Type B pancreatic cell (in vitro differentiated cells): ENCODE results near the gene BBS7. TPM values are rescaled to one million over a fixed set of nuclear protein-coding genes. Genes with fewer than 3 reads are reported as not detected.

Source experiments
- DNase-seq: peaks from one replicate; pipeline ENCODE4 v3.0.0; 2021; ENCODE audit warnings: mixed read lengths; ENCODE audit not compliant: unreplicated experiment; ENCODE audit errors: extremely low spot score
- H3K27ac Mint-ChIP-seq: 2 replicates; pipeline ENCODE4 v1.8.0; 2021; ENCODE audit warnings: mild to moderate bottlenecking, mixed read lengths
- H3K27me3 Mint-ChIP-seq: 2 replicates; pipeline ENCODE4 v1.8.0; 2021; ENCODE audit warnings: mixed read lengths
- H3K36me3 Mint-ChIP-seq: 2 replicates; pipeline ENCODE4 v1.8.0; 2021; ENCODE audit warnings: mixed read lengths
- H3K4me1 Mint-ChIP-seq: one replicate; pipeline ENCODE4 v1.8.0; 2021; ENCODE audit warnings: mixed read lengths; ENCODE audit not compliant: unreplicated experiment
- H3K4me3 Mint-ChIP-seq: 2 replicates; pipeline ENCODE4 v1.8.0; 2021; ENCODE audit warnings: mild to moderate bottlenecking, mixed read lengths
- H3K9me3 Mint-ChIP-seq: 2 replicates; pipeline ENCODE4 v1.8.0; 2021; ENCODE audit warnings: mixed read lengths
- total RNA-seq: library from RNA; stranded (reverse); gene quantifications from 2 replicates; pipeline ENCODE4 v1.2.1, GENCODE V29; 2021; ENCODE audit warnings: low replicate concordance
- TF ChIP-seq, protein P1 (sequence below): fragments of 200-600 bp; sonication (generic); conservative IDR thresholded peaks from 2 replicates; pipeline ENCODE4 v1.5.0; 2021; ENCODE audit warnings: antibody characterized with exemption, mild to moderate bottlenecking

BBS7 gene
- total RNA-seq, 1 donor from 2014 or later = 26.0 TPM

DNA sequence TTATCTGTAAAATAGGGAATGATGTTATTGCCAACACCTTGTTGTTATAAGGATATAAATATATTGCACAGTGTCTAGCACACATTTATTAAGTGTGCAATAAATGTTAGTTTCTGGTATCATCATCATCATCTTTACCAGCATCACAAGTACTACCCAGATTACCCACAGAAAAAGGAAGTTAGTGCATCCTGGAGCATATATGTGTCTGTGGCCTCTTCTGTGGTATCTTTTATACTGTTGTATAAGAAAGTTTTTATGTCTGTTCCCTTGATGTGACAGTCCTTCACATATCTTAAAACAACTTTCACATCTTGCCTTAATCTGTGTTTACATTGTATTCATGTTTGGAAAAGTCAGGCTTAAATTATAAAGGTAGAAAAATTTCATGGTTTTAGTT, 59.2 kb downstream of the BBS7 start:
- DNase-seq = no peak
- H3K27me3 Mint-ChIP-seq = no peaks in the 10 kb centered on the region
- H3K9me3 Mint-ChIP-seq = no peaks in the 10 kb centered on the region
- no peaks in the 10 kb centered on the region for H3K4me1 Mint-ChIP-seq
- no peak overlapping the region for H3K4me3 Mint-ChIP-seq
- no peak overlapping the region for H3K27ac Mint-ChIP-seq
- TF ChIP-seq, protein P1, sequence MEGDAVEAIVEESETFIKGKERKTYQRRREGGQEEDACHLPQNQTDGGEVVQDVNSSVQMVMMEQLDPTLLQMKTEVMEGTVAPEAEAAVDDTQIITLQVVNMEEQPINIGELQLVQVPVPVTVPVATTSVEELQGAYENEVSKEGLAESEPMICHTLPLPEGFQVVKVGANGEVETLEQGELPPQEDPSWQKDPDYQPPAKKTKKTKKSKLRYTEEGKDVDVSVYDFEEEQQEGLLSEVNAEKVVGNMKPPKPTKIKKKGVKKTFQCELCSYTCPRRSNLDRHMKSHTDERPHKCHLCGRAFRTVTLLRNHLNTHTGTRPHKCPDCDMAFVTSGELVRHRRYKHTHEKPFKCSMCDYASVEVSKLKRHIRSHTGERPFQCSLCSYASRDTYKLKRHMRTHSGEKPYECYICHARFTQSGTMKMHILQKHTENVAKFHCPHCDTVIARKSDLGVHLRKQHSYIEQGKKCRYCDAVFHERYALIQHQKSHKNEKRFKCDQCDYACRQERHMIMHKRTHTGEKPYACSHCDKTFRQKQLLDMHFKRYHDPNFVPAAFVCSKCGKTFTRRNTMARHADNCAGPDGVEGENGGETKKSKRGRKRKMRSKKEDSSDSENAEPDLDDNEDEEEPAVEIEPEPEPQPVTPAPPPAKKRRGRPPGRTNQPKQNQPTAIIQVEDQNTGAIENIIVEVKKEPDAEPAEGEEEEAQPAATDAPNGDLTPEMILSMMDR = no peak
- H3K36me3 Mint-ChIP-seq = peaks cover 15% of the 10 kb centered on the region

DNA sequence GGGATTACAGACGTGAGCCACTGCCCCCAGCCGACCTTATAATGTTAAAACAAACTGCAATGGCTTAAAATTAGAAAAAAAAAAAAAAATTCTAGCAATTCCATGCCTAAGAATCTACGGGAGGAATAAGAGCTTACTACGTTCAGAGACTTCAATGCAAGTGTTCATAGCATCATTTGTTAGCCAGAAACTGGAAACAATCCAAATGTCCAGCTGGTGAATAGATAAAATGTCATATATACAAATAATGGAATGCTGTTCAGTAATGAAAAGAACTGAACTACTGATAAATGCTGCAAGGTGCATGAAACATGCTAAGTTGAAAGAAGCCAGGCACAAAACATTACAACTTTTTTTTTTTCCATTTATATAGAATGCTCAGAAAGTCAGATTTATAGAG, 63.9 kb downstream of the BBS7 start:
- peaks cover 18% of the 10 kb centered on the region for H3K36me3 Mint-ChIP-seq
- no peaks in the 10 kb centered on the region for H3K9me3 Mint-ChIP-seq
- DNase-seq = no peak
- H3K4me1 Mint-ChIP-seq = peaks cover 13% of the 10 kb centered on the region
- no peak overlapping the region for H3K4me3 Mint-ChIP-seq
- no peak overlapping the region for H3K27ac Mint-ChIP-seq
- H3K27me3 Mint-ChIP-seq = no peaks in the 10 kb centered on the region
- TF ChIP-seq, protein P1 = no peak

DNA sequence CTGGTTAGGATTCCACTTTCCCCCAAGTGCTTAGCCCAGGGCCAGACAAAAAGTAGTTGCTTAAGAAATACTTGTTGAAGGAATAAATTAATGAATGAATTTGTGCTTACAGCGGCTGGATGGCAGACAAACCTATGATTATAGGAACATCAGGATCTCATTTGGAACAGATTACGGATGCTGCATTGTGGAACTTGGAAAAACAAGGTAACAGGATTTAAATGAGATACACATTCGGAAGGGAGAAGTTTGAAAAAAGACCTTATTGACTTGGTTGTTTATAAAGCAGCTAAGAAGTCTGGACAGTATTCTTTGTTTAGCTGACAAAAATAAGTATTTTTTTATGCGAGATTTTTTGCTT, 68.6 kb downstream of the BBS7 start:
- Mint-ChIP-seq H3K4me1 (peaks cover 21% of the 10 kb centered on the region), H3K27me3 (peaks cover 4% of the 10 kb centered on the region), H3K4me3 (peak overlapping the region; percentile 91), H3K27ac (peak overlapping the region; percentile 94), H3K36me3 (peaks cover 12% of the 10 kb centered on the region), H3K9me3 (no peaks in the 10 kb centered on the region)
- no peak for DNase-seq
- TF ChIP-seq, protein P1 = no peak

DNA sequence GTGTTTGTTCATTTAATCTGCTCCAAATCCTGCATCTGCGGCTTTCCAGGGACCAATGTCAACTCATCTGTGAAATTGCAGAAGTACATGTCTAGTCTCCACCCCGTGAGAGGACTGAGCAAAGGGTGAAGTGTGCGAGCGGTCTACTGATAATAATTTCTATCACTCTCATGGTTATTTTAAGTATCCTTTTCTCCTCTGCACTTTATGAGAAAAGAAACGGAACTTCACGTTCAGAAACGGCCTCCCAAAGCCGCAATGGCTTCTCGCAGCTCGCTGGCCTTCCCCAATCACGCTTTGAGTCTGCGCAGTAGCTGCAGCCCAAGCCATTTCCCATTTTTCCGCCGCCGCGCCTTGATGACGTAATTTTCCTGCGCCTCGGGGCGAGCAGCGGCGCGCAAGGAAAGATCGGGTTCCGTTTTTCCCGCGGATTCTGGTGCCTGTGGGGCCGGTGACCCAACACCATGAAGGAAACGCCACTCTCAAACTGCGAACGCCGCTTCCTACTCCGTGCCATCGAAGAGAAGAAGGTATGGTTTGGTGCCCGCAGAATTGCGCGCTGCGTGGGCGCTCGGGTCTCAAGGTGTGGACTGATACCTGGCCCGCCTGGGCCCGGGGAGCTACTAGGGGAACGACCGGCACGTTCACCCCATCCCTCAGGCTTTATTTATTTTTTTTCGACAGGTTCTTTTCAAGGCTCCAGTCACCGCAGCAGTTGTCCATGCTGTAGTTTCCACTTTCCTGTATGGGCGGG, 69.1 kb downstream of the BBS7 start, which contains the start of gene EXOSC9:
Gene EXOSC9, plus strand, starts transcription at position 363 of the 754 bp plus-strand sequence. Its CDS starts 102 bp downstream, at position 465.
- Mint-ChIP-seq H3K4me3 (peak within 1 kb of the TSS; percentile 91), H3K27me3 (peaks cover 7% of the 10 kb centered on the region), H3K27ac (peak within 1 kb of the TSS; percentile 94), H3K36me3 (peaks cover 8% of the 10 kb centered on the region), H3K4me1 (peaks cover 21% of the 10 kb centered on the region), H3K9me3 (no peaks in the 10 kb centered on the region)
- DNase-seq = peak; percentile 96
- TF ChIP-seq, protein P1 = no peak

DNA sequence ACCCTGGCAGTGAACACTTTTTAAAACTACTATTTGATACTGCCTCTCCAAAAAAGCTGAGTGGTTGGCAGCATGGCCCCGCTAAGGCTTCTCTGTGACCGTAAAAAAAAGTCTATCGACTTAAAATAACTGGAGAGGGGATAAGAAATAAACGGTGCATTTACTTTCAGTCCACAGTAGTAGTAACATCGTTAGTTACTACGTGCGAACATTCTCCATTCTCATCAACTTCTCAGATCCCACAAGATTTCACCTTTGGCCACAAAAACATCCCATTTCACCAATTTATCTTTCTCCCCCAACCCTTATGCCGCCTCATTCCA, 69.7 kb downstream of the BBS7 start:
- H3K27me3 Mint-ChIP-seq = peaks cover 10% of the 10 kb centered on the region
- no peak for DNase-seq
- peaks cover 8% of the 10 kb centered on the region for H3K36me3 Mint-ChIP-seq
- no peaks in the 10 kb centered on the region for H3K9me3 Mint-ChIP-seq
- H3K27ac Mint-ChIP-seq = peak overlapping the region; percentile 94
- peaks cover 21% of the 10 kb centered on the region for H3K4me1 Mint-ChIP-seq
- TF ChIP-seq, protein P1 = no peak
- H3K4me3 Mint-ChIP-seq = peak overlapping the region; percentile 91
